Measurements from ENCODE around the gene SYNGR4. TPM values are rescaled to one million over a fixed set of nuclear protein-coding genes. Genes with fewer than 3 reads are reported as not detected.

SYNGR4 gene
- total and polyA plus RNA-seq, 2 donors (not counting 1 experiment from before 2014, with no cell fraction given) = not detected

- no peaks in the 10 kb centered on the region for H3K9me3 Mint-ChIP-seq (ENCODE audit: insufficient read depth)
- H2AFZ ChIP-seq (ENCODE audit: insufficient read depth, low read depth, low read length, poor library complexity, severe bottlenecking) = peak overlapping the region; percentile 95
- peak; percentile 51 for ATAC-seq (ENCODE audit: low read depth)
- H3K4me3 ChIP-seq (ENCODE audit: control extremely low read depth in 1 of 5, extremely low read depth in 1 of 5, insufficient read depth in 1 of 5, low read depth in 2 of 5, low read length in 4 of 5) = peak overlapping the region; percentile 76 to 91 (median 85)
- H3K27me3 Mint-ChIP-seq = no peaks in the 10 kb centered on the region
- CTCF ChIA-PET = interaction anchor here (0.5 to 2.5 kb wide), 8 partner anchors 28 to 128 kb away, joined by 4 to 21 read pairs (median 6); partner anchors contain the start of gene KDELR1
- no peaks in the 10 kb centered on the region for H3K9me3 ChIP-seq (ENCODE audit: control extremely low read depth in 1 of 3, control insufficient read depth in 2 of 3, insufficient read depth in 1 of 3, low read length in 2 of 3)
- H3K27ac Mint-ChIP-seq = peak overlapping the region; percentile 97
- H4K20me1 ChIP-seq (ENCODE audit: control insufficient read depth, insufficient read depth, low read length, poor library complexity, severe bottlenecking) = no peaks in the 10 kb centered on the region
- intact Hi-C loops (cut with micrococcal nuclease) = loop anchor here (5.0 kb wide), 3 partner anchors 149 to 1761 kb away; partner anchors contain the start of genes CALM3 and LMTK3
- TF ChIP-seq EZH2 (IDR thresholded peaks at IDR 0.05; ENCODE audit: borderline replicate concordance, insufficient read depth, low read depth, low read length, poor library complexity, severe bottlenecking) = no peak
- TF ChIP-seq CTCF (IDR thresholded peaks at IDR 0.05) = no peak
- WGBS (ENCODE audit: insufficient coverage) = 1% methylated on average over 25 of the region's 26 CpGs
- POLR2A ChIA-PET = interaction anchor here (0.5 to 1.6 kb wide), 6 partner anchors 30 to 1089 kb away, joined by 3 to 8 read pairs (median 4); partner anchors contain the start of genes EMP3 and GRIN2D
- H3K27ac ChIP-seq (ENCODE audit: low read length in 2 of 2) = peak overlapping the region; percentile 82 to 91
- H3K27me3 ChIP-seq (replicated peaks in 1 of 4; ENCODE audit: control extremely low read depth in 1 of 4, control insufficient read depth in 3 of 4, insufficient read depth in 4 of 4, low read length in 3 of 4) = no peaks in the 10 kb centered on the region
- peak overlapping the region; percentile 97 for H3K4me2 ChIP-seq (replicated peaks; ENCODE audit: low read depth, low read length, poor library complexity, severe bottlenecking)
- H3K4me3 Mint-ChIP-seq = peak overlapping the region; percentile 95
- no peaks in the 10 kb centered on the region for H3K79me2 ChIP-seq (ENCODE audit: control insufficient read depth, insufficient read depth, low read length)
- H3K4me1 Mint-ChIP-seq = peaks cover 15% of the 10 kb centered on the region
- H3K9ac ChIP-seq (ENCODE audit: low read length) = peak overlapping the region; percentile 85
- peak; percentile 90 for DNase-seq
- peaks cover 0 to 3% of the 10 kb centered on the region in 2 experiments for H3K36me3 ChIP-seq (replicated peaks in 1 of 2; ENCODE audit: control extremely low read depth in 1 of 2, control insufficient read depth in 1 of 2, extremely low read depth in 1 of 2, insufficient read depth in 2 of 2, low read length in 1 of 2)
- peaks cover 5 to 20% of the 10 kb centered on the region in 2 donors for H3K4me1 ChIP-seq (ENCODE audit: control insufficient read depth in 2 of 2, insufficient read depth in 2 of 2, low read length in 2 of 2)
Measured at GRCh38 chr19:48362716-48363499, 1.3 kb upstream of the SYNGR4 start.

GRCh38 chr19:48363500-48363809 lies 712 bp upstream of the SYNGR4 start:
- POLR2A ChIA-PET = interaction anchor here (0.6 to 1.7 kb wide), 13 partner anchors 27 to 1277 kb away, joined by 3 to 16 read pairs (median 4); partner anchors contain the start of genes EMP3, GRIN2D, KDELR1 and RPL18
- peaks cover 15% of the 10 kb centered on the region for H3K4me1 Mint-ChIP-seq
- CTCF ChIA-PET = interaction anchor here (0.8 to 2.5 kb wide), 10 partner anchors 28 to 245 kb away, joined by 3 to 21 read pairs (median 6); partner anchors contain the start of gene KDELR1
- intact Hi-C loops (cut with micrococcal nuclease) = loop anchor here (5.0 kb wide), 3 partner anchors 149 to 1761 kb away; partner anchors contain the start of genes CALM3 and LMTK3
- Histone ChIP-seq H3K36me3 (replicated peaks in 1 of 2; ENCODE audit: control extremely low read depth in 1 of 2, control insufficient read depth in 1 of 2, extremely low read depth in 1 of 2, insufficient read depth in 2 of 2, low read length in 1 of 2) (peaks cover 0 to 3% of the 10 kb centered on the region in 2 experiments), H3K27me3 (replicated peaks in 1 of 4; ENCODE audit: control extremely low read depth in 1 of 4, control insufficient read depth in 3 of 4, insufficient read depth in 4 of 4, low read length in 3 of 4) (no peaks in the 10 kb centered on the region), H3K9me3 (ENCODE audit: control extremely low read depth in 1 of 3, control insufficient read depth in 2 of 3, insufficient read depth in 1 of 3, low read length in 2 of 3) (no peaks in the 10 kb centered on the region), H2AFZ (ENCODE audit: insufficient read depth, low read depth, low read length, poor library complexity, severe bottlenecking) (peak overlapping the region; percentile 95), H3K9ac (ENCODE audit: low read length) (peak overlapping the region; percentile 85), H3K4me3 (ENCODE audit: control extremely low read depth in 1 of 5, extremely low read depth in 1 of 5, insufficient read depth in 1 of 5, low read depth in 2 of 5, low read length in 4 of 5) (peak overlapping the region; percentile 76 to 91 (median 85)), H3K4me2 (replicated peaks; ENCODE audit: low read depth, low read length, poor library complexity, severe bottlenecking) (peak overlapping the region; percentile 97), H3K79me2 (ENCODE audit: control insufficient read depth, insufficient read depth, low read length) (no peaks in the 10 kb centered on the region), H3K4me1 (ENCODE audit: control insufficient read depth in 2 of 2, insufficient read depth in 2 of 2, low read length in 2 of 2) (peaks cover 5 to 20% of the 10 kb centered on the region in 2 donors), H3K27ac (ENCODE audit: low read length in 2 of 2) (peak overlapping the region; percentile 82 to 91), H4K20me1 (ENCODE audit: control insufficient read depth, insufficient read depth, low read length, poor library complexity, severe bottlenecking) (no peaks in the 10 kb centered on the region)
- peak overlapping the region; percentile 95 for H3K4me3 Mint-ChIP-seq
- DNase-seq = no peak
- peak; percentile 2 for ATAC-seq (ENCODE audit: low read depth)
- peak overlapping the region; percentile 97 for H3K27ac Mint-ChIP-seq
- no peak for TF ChIP-seq CTCF (IDR thresholded peaks at IDR 0.05)
- no peak for TF ChIP-seq EZH2 (IDR thresholded peaks at IDR 0.05; ENCODE audit: borderline replicate concordance, insufficient read depth, low read depth, low read length, poor library complexity, severe bottlenecking)
- no peaks in the 10 kb centered on the region for H3K27me3 Mint-ChIP-seq
- 20% methylated on average over 10 of the region's 10 CpGs for WGBS (ENCODE audit: insufficient coverage)
- H3K9me3 Mint-ChIP-seq (ENCODE audit: insufficient read depth) = no peaks in the 10 kb centered on the region
